GM12878 (cell line): ENCODE results near the gene SOWAHD.

ENCODE experiments used
- ATF7 ChIP-seq: fragments of 450-650 bp; IDR thresholded peaks from 2 replicates; pipeline ENCODE4 v1.6.1; 2016; ENCODE audit warnings: low read depth, mild to moderate bottlenecking
- BCL11A ChIP-seq: IDR thresholded peaks from 2 replicates; pipeline ENCODE4 v1.6.1; 2011; ENCODE audit warnings: low read depth, low read length
- CTCF ChIP-seq, 3 experiments: IDR thresholded peaks in 2 of 3; conservative IDR thresholded peaks in 1 of 3; 2 replicates each; pipeline ENCODE4 v1.5.1; 2011; ENCODE audit warnings: low read depth in 3 of 3, low read length in 3 of 3, mild to moderate bottlenecking in 3 of 3, control low read depth in 2 of 3, moderate library complexity in 2 of 3, inconsistent platforms in 1 of 3, mixed read lengths in 1 of 3; ENCODE audit not compliant: control insufficient read depth in 2 of 3, insufficient read depth in 1 of 3; ENCODE audit errors: extremely low read depth in 1 of 3
- E2F8 ChIP-seq: fragments of 450-650 bp; IDR thresholded peaks from 2 replicates; pipeline ENCODE4 v1.6.1; 2018; ENCODE audit warnings: mild to moderate bottlenecking, low read depth, moderate library complexity; ENCODE audit not compliant: partially characterized antibody
- EED ChIP-seq: sonication (generic); IDR thresholded peaks from 2 replicates; pipeline ENCODE4 v1.6.1; 2016; ENCODE audit warnings: antibody characterized with exemption, low read depth
- HDGF ChIP-seq: fragments of 450-650 bp; IDR thresholded peaks from 2 replicates; pipeline ENCODE4 v1.6.1; 2016; ENCODE audit warnings: antibody characterized with exemption
- MEF2A ChIP-seq: IDR thresholded peaks from 2 replicates; pipeline ENCODE4 v1.6.1; 2011; ENCODE audit warnings: low read depth, mild to moderate bottlenecking, low read length, moderate library complexity; ENCODE audit not compliant: insufficient read depth
- MXI1 ChIP-seq: fragments of 150-350 bp; IDR thresholded peaks from 2 replicates; pipeline ENCODE4 v1.6.1; 2011; ENCODE audit warnings: low read depth, mild to moderate bottlenecking, inconsistent platforms, low read length, improper control_type of control experiment
- POLR2AphosphoS5 ChIP-seq: IDR thresholded peaks from 2 replicates; pipeline ENCODE4 v1.6.1; 2011; ENCODE audit warnings: mild to moderate bottlenecking, low read length, inconsistent platforms
- RCOR1 ChIP-seq: conservative IDR thresholded peaks from 2 replicates; pipeline ENCODE4 v1.6.1; 2012; ENCODE audit warnings: low read depth, low read length, improper control_type of control experiment

- no peak for TF ChIP-seq BCL11A
- TF ChIP-seq MXI1: no peak
- no peak for TF ChIP-seq ATF7
- TF ChIP-seq E2F8: no peak
- TF ChIP-seq POLR2AphosphoS5: no peak
- TF ChIP-seq CTCF (IDR thresholded peaks at IDR 0.05 in 2 of 3, conservative IDR thresholded peaks at IDR 0.05 in 1 of 3; ENCODE audit: control insufficient read depth in 2 of 3, extremely low read depth in 1 of 3, insufficient read depth in 1 of 3, low read depth in 3 of 3, low read length in 3 of 3): no peak
- no peak for TF ChIP-seq EED
- no peak for TF ChIP-seq HDGF
- no peak for TF ChIP-seq RCOR1
- no peak for TF ChIP-seq MEF2A
These were observed 48.8 kb upstream of the SOWAHD start for GRCh38 chrX:119709630-119710029.
